ENCODE data around the gene SBF1.

Gene SBF1

DNA sequence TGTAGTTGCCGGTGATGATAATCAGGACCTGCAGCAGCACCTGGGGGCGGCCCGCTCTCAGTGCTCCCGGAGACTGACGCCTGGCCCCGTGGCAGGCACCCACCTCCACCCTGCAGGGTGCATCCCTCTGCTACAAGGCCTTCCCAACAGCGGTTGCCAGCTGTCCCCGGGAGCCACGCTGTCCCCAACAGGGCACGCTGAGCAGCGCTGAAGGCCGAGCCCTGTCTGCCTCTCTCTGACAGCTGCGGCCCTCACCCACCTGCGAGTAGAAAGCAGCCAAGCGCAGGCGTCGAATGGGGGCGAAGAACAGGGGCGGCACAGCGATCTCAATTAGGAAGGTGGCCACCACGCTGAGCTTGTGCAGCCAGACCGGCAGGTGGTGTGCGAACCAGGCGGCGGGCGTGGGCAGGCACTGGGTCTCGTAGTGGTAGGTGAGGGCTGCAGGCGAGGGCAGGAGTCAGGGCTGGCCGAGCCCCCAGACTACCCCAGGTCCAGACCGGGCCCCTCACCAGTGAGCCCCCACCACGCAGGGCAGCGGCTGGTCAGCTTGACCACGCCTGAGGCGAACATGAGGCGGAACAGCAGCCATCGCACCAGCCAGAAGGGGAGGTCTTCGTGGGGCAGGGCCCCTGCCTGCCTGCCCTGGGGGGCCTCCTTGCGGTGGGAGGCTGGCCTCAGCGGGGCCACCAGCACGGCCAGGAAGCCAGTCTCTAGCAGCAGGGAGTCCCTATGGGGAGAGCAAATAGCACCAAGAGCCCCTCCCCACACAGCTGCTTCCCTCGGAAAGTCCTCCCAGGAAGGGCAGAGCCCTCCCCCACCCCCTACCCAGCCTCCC, 31.2 kb upstream of the SBF1 start:
- DNase-seq (ENCODE audit: low read depth, low spot score): no peak

GRCh38 chr22:50505276-50505775, 30.5 kb upstream of the SBF1 start:
- DNase-seq (ENCODE audit: low read depth, low spot score): no peak

DNA sequence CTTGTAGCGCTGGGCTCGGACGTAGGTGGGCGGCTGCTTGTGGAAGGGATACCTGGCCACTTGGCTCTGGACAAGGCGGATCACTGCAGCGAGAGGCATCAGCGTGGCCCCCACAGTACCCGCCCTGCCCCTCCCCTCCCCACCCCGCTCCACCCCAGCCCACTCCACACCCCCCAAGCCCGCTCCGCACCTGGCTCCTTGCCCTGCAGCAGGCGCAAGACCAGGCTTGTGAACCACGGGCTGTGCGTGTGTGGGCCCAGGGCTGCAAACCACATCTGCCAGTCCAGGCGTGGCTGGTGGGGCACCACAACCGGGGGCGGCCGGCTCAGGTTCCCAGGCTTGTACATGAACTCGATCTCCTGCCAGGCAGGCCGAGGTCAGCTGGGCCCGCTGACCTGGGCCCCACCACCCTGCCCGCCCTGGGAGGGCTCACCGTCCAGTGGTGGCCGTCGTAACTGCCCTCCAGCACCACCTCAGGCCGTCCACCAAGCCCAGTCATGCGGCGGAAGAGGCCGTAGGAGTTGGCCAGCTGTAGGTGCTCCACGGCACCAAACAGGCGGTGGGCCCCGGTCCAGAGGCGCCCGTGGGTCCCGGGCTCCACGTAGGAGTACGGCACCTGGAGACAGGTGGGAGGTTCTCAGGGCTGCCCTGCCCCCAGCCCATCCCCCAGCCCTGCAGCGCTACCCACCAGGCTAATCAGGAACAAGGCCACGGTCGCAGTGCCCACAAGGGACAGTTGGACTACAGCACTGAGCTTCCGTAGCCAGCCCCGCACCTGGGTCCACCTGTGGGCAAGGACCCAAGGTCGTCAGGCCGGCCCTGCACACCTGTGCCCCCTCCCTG, 29.8 kb upstream of the SBF1 start:
- DNase-seq (ENCODE audit: low read depth, low spot score): no peak

- DNase-seq (ENCODE audit: low read depth, low spot score): no peak
These were observed 28.8 kb upstream of the SBF1 start for GRCh38 chr22:50503475-50504145.

- DNase-seq (ENCODE audit: low read depth, low spot score): no peak
These were observed 28.0 kb upstream of the SBF1 start for GRCh38 chr22:50502628-50503474.

- DNase-seq (ENCODE audit: low read depth, low spot score): no peak
These were observed 27.3 kb upstream of the SBF1 start for GRCh38 chr22:50502096-50502495.

GRCh38 chr22:50500452-50500851, 25.6 kb upstream of the SBF1 start:
- DNase-seq (ENCODE audit: low read depth, low spot score): no peak

- DNase-seq (ENCODE audit: low read depth, low spot score): peak; percentile 44
These were observed 23.6 kb upstream of the SBF1 start for GRCh38 chr22:50498322-50498890.

- no peak for DNase-seq (ENCODE audit: low read depth, low spot score)
These were observed 22.3 kb upstream of the SBF1 start for GRCh38 chr22:50497093-50497492.

- no peak for DNase-seq (ENCODE audit: low read depth, low spot score)
These were observed 15.9 kb upstream of the SBF1 start for GRCh38 chr22:50490531-50491308.

- DNase-seq (ENCODE audit: low read depth, low spot score): no peak
These were observed 14.8 kb upstream of the SBF1 start for GRCh38 chr22:50489363-50490243.

DNA sequence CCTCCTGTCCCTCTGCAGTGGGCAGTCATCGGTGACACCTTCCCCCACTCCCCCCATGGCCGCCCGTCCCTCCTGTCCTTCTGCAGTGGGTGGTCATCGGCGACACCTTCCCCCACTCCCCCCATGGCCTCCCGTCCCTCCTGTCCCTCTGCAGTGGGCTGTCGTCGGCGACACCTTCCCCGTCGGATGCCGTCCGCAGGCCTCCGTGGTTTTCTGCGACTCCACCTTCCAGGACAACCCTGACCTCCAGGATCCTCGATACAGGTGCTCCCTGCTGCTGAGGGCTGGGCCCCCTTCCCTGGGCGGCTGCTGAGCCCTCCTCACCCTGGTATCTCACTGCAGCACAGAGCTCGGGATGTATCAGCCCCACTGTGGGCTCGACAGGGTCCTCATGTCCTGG, 14.1 kb upstream of the SBF1 start:
- DNase-seq (ENCODE audit: low read depth, low spot score): no peak

GRCh38 chr22:50488006-50488677, 13.3 kb upstream of the SBF1 start:
- DNase-seq (ENCODE audit: low read depth, low spot score): no peak

- DNase-seq (ENCODE audit: low read depth, low spot score): no peak
These were observed 12.6 kb upstream of the SBF1 start for GRCh38 chr22:50487290-50488005.

- DNase-seq (ENCODE audit: low read depth, low spot score): no peak
These were observed 11.9 kb upstream of the SBF1 start, which contains the start of gene MIOX for GRCh38 chr22:50486561-50487289. Gene MIOX (plus strand): TSS chr22:50486859. CDS start chr22:50486898, 39 bp downstream.

DNA sequence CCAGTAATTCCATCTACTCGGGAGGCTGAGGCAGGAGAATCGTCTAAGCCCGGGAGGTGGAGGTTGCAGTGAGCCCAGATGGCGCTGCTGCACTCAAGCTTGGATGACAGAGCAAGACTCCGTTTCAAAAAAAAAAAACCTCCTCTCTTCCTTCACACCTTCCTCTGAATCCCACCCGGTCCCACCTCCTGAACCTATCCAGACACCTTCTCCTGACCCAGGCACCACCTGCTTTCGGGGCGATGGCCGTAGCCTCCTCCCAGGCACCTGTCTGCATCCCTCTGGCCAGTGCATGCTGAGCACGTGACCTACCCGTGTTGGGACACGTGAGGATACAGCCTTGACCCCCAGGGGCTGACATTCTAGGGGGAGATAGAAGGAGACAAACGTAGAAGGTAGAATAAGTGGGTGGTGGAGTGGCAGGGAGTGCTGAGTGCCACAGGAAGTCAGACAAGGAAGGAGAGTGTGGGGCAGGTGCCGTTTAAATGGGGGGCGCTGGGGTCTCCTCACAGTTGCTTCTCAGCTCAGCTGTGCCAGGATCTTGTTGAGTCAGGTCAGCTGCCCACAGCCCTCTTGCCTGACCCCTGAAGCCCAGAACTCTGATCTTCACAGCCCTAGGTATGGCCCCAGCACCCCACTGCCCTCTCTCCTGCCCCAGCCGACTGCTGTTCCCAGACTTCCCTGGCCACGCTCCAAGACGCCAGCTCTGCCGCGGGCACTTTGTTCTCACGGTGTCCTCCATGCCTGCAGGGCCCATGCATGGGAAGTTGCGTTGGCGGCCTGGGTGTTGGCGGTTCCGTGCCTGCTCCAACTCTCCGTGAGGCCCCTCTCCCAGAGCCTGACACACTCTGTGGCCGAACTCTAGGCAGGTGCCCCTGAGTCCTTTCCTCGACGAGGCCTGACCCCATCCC, 10.6 kb upstream of the SBF1 start:
- DNase-seq (ENCODE audit: low read depth, low spot score): no peak
